GM12878 (cell line): ENCODE results near the gene KRTAP5-6.

ENCODE experiments used
- REST ChIP-seq: IDR thresholded peaks from 2 replicates; pipeline ENCODE4 v1.6.1; 2012; ENCODE audit warnings: mild to moderate bottlenecking, low read depth, low read length
- TARDBP ChIP-seq: IDR thresholded peaks from 2 replicates; pipeline ENCODE4 v1.6.1; 2016; ENCODE audit warnings: borderline replicate concordance

GRCh38 chr11:1669546-1670218 is 27.3 kb upstream of the KRTAP5-6 start:
- no peak for TF ChIP-seq REST
- no peak for TF ChIP-seq TARDBP
